ENCODE data around the gene RAB3GAP2. TPM values are rescaled to one million over a fixed set of nuclear protein-coding genes. Genes with fewer than 3 reads are reported as not detected.

RAB3GAP2 gene
- total and polyA plus RNA-seq, 2 donors = 9.8 to 50.1 TPM

DNA sequence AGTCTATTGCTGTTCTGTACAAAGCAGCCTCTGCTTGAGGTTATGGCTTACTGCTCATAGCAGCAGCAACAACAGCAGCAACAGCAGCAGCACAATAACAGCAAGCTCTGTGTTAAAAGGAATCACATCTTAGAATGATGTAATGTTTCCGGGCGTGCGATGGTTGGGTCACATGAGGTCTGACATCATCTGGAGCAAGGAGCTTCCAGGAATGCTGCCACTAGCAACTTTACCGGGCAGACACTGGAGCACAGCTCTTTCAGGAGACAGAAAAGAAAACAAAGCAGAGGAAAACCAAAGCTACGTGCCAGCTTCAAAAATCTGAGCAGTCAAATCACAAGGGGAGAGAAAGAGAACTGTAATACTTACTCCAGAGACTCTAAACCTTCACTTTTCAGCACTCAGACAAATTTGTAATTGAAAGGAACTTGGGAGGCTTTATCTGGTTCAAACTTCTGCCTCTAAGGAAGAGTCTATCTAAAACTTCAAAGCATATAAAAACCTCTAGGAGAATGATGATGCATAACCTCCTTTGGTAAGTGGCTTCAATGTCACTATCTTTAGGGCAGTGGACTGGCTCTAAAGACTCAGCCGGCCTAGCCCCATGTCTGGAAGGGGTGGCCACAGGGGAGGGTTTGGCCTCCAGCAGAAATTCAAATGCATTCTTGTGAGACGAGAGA is 28.3 kb upstream of the RAB3GAP2 start:
- WGBS = 16% methylated on average over 7 of the region's 7 CpGs
- Histone ChIP-seq H3K4me3 (ENCODE audit: low read depth, low read length) (no peak overlapping the region), H3K4me1 (ENCODE audit: insufficient read depth) (no peaks in the 10 kb centered on the region), H3K36me3 (ENCODE audit: insufficient read depth) (no peaks in the 10 kb centered on the region), H3K27ac (ENCODE audit: low read depth) (peak overlapping the region; percentile 30)
- DNase-seq (ENCODE audit: extremely low spot score) = peak; percentile 79

- 96% methylated on average over 7 of the region's 7 CpGs for WGBS
- H3K4me1 ChIP-seq (ENCODE audit: insufficient read depth) = no peaks in the 10 kb centered on the region
- H3K36me3 ChIP-seq (ENCODE audit: insufficient read depth) = no peaks in the 10 kb centered on the region
- no peak overlapping the region for H3K4me3 ChIP-seq (ENCODE audit: low read depth, low read length)
- no peak overlapping the region for H3K27ac ChIP-seq (ENCODE audit: low read depth)
- DNase-seq (ENCODE audit: extremely low spot score) = no peak
Measured at GRCh38 chr1:220299337-220299736, 27.1 kb upstream of the RAB3GAP2 start.

DNA sequence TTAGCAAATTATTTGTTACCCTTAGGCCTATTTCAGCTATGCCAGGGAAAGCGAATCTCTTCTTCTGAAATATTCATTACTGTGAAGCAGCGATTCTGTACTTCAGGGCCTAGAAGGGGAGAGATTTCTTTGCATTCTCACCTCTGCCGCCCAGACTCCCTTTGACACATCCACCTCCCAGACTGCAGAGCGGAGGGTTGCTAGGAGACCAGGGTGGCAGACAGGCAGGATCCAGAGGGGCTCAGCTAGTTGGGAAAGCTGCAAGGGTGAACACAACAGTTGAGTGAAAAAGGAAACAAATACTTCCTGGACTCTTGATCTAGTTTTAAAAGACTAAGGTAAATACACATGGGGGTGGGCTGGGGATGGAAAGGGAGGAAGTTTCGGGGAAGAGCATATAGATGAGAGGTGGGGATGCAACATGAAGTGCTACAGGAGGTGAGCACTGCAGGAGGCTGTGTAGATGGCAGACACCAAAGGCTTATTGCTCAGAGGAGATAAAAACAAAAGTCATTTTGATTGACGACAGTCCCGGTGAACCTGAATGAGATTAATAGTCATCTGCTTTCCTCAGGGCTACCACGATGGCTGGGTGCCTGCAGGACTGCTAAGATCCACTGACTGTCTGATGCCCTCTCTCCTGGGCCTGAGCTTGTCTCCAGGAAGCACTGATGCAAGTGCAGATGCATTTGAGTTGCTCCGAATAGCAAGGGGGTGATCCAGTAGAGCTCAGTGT is 26.4 kb upstream of the RAB3GAP2 start:
- H3K27ac ChIP-seq (ENCODE audit: low read depth) = no peak overlapping the region
- no peak overlapping the region for H3K4me3 ChIP-seq (ENCODE audit: low read depth, low read length)
- 74% methylated on average over 9 of the region's 9 CpGs for WGBS
- no peak for DNase-seq (ENCODE audit: extremely low spot score)
- no peaks in the 10 kb centered on the region for H3K36me3 ChIP-seq (ENCODE audit: insufficient read depth)
- no peaks in the 10 kb centered on the region for H3K4me1 ChIP-seq (ENCODE audit: insufficient read depth)

DNA sequence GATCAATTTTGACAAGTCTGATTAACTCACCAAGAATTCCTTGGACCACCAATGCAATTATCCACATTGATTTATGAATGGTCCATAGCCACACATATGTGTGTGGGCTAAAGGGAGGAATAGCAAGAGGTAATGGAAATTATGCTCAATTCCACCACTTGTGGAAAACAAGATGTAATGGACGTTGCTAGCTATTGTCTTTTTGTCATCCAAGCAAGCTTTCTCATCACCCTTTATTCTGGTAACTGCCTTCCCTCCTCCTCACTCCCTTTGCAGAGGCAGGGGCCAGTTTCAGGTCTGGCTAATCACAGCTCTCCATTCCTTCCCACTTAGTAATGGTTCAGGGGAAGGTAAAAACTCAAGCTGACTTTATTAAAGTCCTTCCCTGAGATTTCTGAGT is 24.7 kb upstream of the RAB3GAP2 start:
- H3K4me3 ChIP-seq (ENCODE audit: low read depth, low read length) = no peak overlapping the region
- 84% methylated on average over 1 of the region's 1 CpG for WGBS
- no peak for DNase-seq (ENCODE audit: extremely low spot score)
- H3K4me1 ChIP-seq (ENCODE audit: insufficient read depth) = no peaks in the 10 kb centered on the region
- H3K27ac ChIP-seq (ENCODE audit: low read depth) = no peak overlapping the region
- no peaks in the 10 kb centered on the region for H3K36me3 ChIP-seq (ENCODE audit: insufficient read depth)

DNA sequence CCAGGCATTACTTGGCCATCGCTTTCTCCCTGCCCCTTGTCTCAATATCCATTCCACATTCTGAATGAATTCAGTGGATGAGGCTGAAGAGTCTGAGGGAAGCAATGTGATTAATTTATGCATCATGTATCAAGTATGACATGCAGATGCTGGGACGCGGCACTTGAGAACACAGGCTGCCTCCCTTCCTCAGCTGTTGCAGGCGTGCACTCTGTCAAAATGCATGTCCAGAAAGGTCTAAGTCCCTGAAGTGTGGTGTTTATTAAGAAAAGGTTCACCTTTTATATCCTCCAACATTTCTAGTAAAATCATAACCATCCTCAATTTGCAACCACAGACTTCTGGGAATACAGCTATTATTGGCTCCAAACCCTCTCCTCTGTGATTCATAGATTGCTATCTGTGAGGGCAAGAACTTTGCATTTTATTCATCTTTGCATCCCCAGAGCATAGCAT is 22.6 kb upstream of the RAB3GAP2 start:
- Histone ChIP-seq H3K27ac (ENCODE audit: low read depth) (no peak overlapping the region), H3K4me1 (ENCODE audit: insufficient read depth) (no peaks in the 10 kb centered on the region), H3K36me3 (ENCODE audit: insufficient read depth) (no peaks in the 10 kb centered on the region), H3K4me3 (ENCODE audit: low read depth, low read length) (no peak overlapping the region)
- no peak for DNase-seq (ENCODE audit: extremely low spot score)
- WGBS = 85% methylated on average over 4 of the region's 4 CpGs

- Histone ChIP-seq H3K27ac (ENCODE audit: low read depth) (no peak overlapping the region), H3K4me1 (ENCODE audit: insufficient read depth) (no peaks in the 10 kb centered on the region), H3K4me3 (ENCODE audit: low read depth, low read length) (no peak overlapping the region), H3K36me3 (ENCODE audit: insufficient read depth) (no peaks in the 10 kb centered on the region)
- DNase-seq (ENCODE audit: extremely low spot score) = no peak
Measured at GRCh38 chr1:220291580-220291979, 19.3 kb upstream of the RAB3GAP2 start.

- WGBS = 41% methylated on average over 4 of the region's 4 CpGs
- Histone ChIP-seq H3K4me1 (ENCODE audit: insufficient read depth) (no peaks in the 10 kb centered on the region), H3K27ac (ENCODE audit: low read depth) (no peak overlapping the region), H3K4me3 (ENCODE audit: low read depth, low read length) (no peak overlapping the region), H3K36me3 (ENCODE audit: insufficient read depth) (no peaks in the 10 kb centered on the region)
- DNase-seq (ENCODE audit: extremely low spot score) = no peak
Measured at GRCh38 chr1:220290140-220290761, 18.0 kb upstream of the RAB3GAP2 start.

DNA sequence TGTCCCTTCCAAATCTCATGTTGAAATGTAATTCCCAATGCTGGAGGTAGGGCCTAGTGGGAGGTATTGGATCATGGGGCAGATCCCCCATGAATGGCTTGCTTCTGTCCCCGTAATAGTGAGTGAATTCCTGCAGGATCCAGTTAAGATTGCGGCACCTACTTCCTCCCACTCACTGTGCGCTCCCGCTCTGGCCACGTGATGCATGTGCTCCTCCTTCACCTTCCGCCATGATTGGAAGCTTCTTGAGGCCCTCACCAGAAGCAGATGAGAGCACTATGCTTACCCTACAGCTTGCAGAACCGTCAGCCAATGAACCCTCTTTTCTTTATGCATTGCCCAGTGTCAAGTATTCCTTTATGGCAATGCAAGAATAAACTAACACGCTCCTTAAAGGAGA is 14.9 kb upstream of the RAB3GAP2 start:
- Histone ChIP-seq H3K36me3 (ENCODE audit: insufficient read depth) (no peaks in the 10 kb centered on the region), H3K27ac (ENCODE audit: low read depth) (no peak overlapping the region), H3K4me3 (ENCODE audit: low read depth, low read length) (no peak overlapping the region), H3K4me1 (ENCODE audit: insufficient read depth) (no peaks in the 10 kb centered on the region)
- no peak for DNase-seq (ENCODE audit: extremely low spot score)
- WGBS = 92% methylated on average over 8 of the region's 8 CpGs

DNA sequence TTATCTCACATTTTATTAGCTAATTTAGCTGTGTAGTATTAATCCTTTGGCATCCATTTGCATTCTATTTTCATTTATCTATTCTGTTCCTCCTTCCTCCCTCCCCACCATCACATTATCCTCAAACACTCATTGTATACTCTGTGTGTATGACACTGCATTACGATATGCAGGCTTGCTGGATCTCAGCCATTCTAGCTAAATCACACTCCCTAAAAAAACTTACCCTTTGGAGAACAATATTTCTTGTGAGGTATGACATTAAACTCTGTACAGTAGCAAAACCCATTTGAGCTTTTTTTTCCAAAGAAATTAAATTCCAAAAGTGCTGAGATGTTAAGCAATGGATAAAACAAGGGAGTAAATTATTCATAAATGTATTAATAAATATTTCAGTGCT is 11.4 kb upstream of the RAB3GAP2 start:
- Histone ChIP-seq H3K27ac (ENCODE audit: low read depth) (no peak overlapping the region), H3K4me1 (ENCODE audit: insufficient read depth) (no peaks in the 10 kb centered on the region), H3K36me3 (ENCODE audit: insufficient read depth) (no peaks in the 10 kb centered on the region), H3K4me3 (ENCODE audit: low read depth, low read length) (no peak overlapping the region)
- DNase-seq (ENCODE audit: extremely low spot score) = no peak
- WGBS = 33% methylated on average over 1 of the region's 1 CpG

DNA sequence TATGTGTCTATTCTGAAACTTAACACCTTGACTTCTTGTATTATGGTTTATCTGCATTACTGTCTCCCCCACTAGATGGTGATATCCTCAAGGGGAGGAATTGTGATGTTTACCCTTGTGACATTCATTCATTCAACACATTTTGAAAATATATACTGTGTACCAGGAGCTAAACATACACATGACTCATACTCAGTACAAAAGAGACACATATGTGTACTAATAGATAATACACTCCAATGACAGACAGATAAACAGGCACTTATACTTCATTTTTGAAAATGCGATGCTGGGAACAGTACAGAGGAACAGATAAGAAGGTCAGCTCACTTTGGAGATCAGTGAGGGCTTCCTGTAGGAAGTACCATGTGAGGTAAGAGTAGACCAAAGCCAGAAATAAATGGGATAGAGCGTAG is 8.9 kb upstream of the RAB3GAP2 start:
- DNase-seq (ENCODE audit: extremely low spot score) = no peak

GRCh38 chr1:220280249-220280648 is 8.0 kb upstream of the RAB3GAP2 start:
- Histone ChIP-seq H3K4me1 (ENCODE audit: insufficient read depth) (no peaks in the 10 kb centered on the region), H3K4me3 (ENCODE audit: low read depth, low read length) (no peak overlapping the region), H3K27ac (ENCODE audit: low read depth) (no peak overlapping the region), H3K36me3 (ENCODE audit: insufficient read depth) (no peaks in the 10 kb centered on the region)
- DNase-seq (ENCODE audit: extremely low spot score) = no peak
- WGBS = 86% methylated on average over 3 of the region's 3 CpGs

More for the DNA sequence above, 8.9 kb upstream of the RAB3GAP2 start:
- Histone ChIP-seq H3K4me1 (ENCODE audit: insufficient read depth) (no peaks in the 10 kb centered on the region), H3K36me3 (ENCODE audit: insufficient read depth) (no peaks in the 10 kb centered on the region), H3K27ac (ENCODE audit: low read depth) (no peak overlapping the region), H3K4me3 (ENCODE audit: low read depth, low read length) (no peak overlapping the region)
- 87% methylated on average over 2 of the region's 2 CpGs for WGBS

GRCh38 chr1:220278991-220279390 is 6.7 kb upstream of the RAB3GAP2 start:
- no peak for DNase-seq (ENCODE audit: extremely low spot score)
- 56% methylated on average over 3 of the region's 3 CpGs for WGBS

DNA sequence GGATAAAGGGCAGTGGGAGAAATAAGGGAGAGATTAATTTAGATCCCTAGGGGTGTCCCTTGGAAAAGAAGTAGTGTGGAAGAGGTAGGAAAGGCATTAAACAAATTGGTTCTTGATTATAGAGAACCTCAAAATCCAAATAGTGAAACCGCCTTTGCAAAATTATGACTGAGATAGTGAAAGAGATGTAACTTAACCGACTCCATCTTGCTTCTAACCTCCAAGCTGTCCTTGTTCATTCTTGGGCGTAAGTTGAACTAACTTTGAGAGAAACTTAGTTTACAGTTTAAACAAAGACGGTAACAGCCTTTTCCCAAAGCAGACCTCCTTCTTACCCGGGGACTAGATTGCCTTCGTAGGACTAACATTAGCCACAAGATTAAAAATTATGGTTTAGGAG is 3.2 kb upstream of the RAB3GAP2 start:
- 94% methylated on average over 6 of the region's 6 CpGs for WGBS
- Histone ChIP-seq H3K4me3 (ENCODE audit: low read depth, low read length) (no peak overlapping the region), H3K36me3 (ENCODE audit: insufficient read depth) (no peaks in the 10 kb centered on the region), H3K4me1 (ENCODE audit: insufficient read depth) (no peaks in the 10 kb centered on the region), H3K27ac (ENCODE audit: low read depth) (no peak overlapping the region)
- no peak for DNase-seq (ENCODE audit: extremely low spot score)

More at GRCh38 chr1:220278991-220279390, 6.7 kb upstream of the RAB3GAP2 start:
- Histone ChIP-seq H3K4me3 (ENCODE audit: low read depth, low read length) (no peak overlapping the region), H3K27ac (ENCODE audit: low read depth) (no peak overlapping the region), H3K36me3 (ENCODE audit: insufficient read depth) (no peaks in the 10 kb centered on the region), H3K4me1 (ENCODE audit: insufficient read depth) (no peaks in the 10 kb centered on the region)
